Measurements from ENCODE around the gene DHRS9.

- TF ChIP-seq CTCF (IDR thresholded peaks at IDR 0.05) (no peak), POLR2AphosphoS5 (IDR thresholded peaks at IDR 0.05; ENCODE audit: insufficient read depth in 1 of 2, low read depth in 1 of 2) (no peak)
Measured at GRCh38 chr2:169104848-169105247, 35.5 kb downstream of the DHRS9 start.
